ENCODE data around the gene EMID1.
"Not testable (repeated sequence)": the region's sequence is repeated elsewhere in the genome, so short reads cannot be mapped to it uniquely, and the experiment has no call there.

EMID1 gene

GRCh38 chr22:29211466-29211865 is 5.8 kb downstream of the EMID1 start:
- no peak for DNase-seq

- DNase-seq, result no peak
Measured at GRCh38 chr22:29212743-29213142, 7.0 kb downstream of the EMID1 start.

GRCh38 chr22:29213493-29213892 is 7.8 kb downstream of the EMID1 start:
- DNase-seq, result no peak

DNA sequence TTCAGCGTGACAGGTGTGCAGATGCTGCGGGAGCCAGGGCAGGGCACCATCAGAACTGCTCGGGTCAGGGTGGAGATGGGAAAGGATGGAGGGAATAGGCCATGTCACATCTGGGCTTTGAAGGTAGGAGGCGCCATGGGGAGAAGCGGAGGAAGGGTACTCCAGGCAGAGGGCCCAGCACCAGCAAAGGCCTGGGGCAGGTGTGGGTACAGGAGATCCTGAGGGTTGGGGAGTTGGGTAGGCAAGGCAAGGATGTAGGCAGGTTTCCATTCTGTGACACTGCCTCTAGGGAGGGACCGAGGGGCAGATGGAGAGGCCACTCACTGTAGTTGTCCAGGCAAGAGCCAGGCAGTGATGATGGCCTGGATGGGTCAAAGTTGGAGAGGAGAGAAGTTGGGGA is 8.5 kb downstream of the EMID1 start:
- no peak for DNase-seq

- no peak for DNase-seq
Measured at GRCh38 chr22:29215012-29215860, 9.5 kb downstream of the EMID1 start.

DNA sequence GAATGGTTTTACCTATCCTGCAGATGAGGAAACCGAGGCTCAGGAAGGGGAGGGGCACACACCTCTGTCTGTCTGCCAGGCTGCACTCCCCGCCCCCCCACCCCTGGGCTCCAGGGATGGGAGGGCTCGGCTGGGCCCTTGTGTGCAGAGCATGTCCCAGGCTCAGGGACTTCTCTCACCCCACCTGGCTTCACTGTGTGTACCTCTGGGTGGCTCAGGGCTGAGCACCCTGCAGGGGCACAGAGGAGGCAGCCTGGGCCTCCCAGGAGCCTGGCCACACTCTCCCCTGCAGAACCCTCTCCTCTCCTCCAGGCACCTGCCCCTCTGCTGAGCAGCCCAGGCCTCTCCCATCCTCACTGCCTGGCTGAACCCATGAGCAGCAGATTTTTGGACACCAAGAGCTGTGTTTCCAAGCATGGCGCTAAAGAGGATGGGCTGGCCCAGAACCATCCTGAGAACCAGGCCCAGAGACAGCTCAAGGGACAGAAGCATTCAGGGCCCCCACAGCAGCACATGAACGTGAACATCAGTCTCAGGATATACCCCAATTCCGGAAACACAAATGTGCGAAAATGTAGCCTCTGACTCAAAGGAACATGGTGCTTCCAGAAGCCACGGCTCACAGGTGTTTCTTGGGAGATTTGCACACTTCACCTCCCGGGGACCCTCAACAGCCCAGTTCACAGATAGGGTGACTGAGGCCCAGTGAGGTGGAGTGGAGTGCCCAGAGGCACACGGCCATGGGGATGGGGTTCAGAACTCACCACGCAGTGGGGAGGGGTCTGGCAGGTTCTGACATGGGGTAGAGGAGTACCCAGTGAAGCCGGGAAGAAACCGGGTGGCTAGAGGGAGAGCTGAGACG is 10.5 kb downstream of the EMID1 start:
- no peak for DNase-seq

GRCh38 chr22:29216873-29217666 is 11.4 kb downstream of the EMID1 start:
- DNase-seq, result no peak

DNA sequence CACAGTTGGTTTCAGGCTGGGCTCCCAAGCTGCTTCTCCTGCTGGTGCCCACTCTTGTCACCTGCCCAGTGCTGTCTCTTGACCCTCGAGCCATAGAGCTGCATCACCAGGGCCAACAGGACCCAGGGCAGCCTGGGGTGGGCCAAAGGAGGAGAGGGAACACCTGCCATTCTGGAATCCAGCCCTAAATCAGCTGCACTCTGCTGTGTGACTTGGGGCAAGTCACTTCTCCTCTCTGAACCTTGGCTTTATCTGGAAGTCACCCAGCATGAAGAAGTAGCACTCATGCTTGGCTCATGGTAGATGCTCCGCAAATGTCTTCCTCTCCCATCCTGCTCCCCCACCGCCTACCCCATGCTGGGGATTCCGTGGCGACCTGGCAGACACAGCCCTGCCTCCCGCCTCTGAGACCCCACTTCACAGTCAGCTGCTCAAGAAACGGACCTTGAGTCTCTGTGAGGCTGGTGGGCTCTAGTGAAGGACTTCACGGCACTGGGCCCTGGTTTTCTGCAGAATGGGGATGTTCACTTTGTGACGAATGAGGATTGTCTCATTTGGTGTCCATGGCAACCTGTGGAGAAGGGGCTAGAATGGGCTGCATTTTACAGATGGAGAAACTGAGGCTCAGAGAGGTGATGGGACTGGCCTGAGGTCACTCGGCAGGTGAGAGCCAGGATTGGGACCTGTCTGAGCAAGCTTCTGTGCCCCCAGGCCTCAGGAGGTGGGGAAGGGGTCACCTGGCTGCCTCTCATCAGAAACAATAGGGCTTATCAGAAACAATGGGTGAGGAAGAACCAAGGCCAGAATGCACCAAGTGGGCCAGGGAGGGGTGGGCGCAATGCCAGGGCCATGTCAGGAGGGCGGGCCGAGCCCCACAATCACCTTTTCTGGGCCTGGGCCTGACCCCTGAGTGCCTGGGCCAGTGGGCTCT is 12.4 kb downstream of the EMID1 start:
- DNase-seq, result no peak

DNA sequence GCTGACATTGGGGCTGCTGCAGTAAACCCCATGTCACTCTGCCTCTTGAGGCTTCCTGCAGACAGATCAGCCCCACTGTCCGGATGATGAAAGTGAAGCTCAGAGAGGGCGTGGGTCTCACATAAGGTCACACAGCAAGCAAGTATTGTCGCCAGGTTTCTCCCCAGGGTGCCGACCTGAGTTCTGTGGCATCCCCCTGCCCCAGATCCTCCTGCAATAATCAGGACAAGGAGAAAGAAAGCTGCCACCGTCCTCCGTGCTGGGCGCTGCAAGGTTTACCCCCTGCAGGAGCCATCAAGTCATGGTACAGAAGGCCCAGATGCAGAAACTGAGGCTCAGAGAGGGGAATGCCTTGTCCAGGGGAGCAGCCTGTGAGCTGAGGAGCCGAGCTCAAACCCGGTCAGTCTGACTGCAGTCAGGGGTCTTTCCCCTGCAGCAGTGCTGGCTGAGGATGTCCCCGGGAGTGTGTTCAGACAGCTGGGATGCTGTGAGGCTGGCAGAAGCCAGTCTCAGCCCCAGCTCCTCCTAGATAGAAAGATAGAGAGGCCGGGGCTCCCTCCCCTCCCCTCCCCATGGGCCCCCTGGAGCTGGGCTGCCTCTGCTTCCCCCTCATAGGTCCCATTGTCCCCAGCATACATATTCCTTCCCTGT is 13.2 kb downstream of the EMID1 start:
- DNase-seq, result no peak

GRCh38 chr22:29219409-29219782 is 13.7 kb downstream of the EMID1 start:
- not testable (repeated sequence) for DNase-seq

DNA sequence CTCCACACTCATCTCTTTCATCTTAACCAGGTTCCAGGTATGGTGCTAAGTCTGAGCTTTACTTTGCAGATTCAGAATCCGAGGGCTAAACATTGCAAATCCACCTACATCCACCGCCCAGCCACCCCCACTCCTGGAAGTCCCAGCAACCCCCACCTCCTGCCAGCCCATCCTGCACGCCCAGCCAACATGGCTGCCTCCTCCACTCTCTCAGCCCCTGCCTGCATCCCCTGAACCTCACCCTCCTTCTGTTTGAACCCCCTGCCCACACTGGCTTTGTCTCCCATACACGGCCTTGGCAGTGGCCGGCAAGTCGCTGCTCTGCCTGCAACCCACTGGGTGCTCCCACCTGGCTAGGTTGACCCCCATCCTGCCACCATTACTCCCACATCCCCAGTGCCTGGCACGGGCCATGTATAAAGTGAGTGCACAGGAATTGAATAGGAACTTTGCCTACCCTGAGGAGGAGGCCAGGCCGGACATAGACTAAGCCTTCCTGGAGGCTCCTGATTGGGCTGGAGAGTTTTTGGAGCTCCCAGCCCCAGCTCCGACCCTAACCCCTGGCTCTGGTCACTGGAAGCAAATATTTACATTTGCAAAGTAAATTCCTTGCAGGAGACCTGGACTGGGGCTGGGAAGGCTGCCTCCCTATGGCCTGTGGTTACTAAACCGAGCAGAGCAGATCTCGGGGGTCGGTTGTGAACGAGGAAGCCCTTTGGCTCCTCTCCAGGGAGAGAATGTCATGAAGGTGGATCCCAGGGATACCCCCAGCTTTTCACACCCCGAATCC is 14.4 kb downstream of the EMID1 start:
- no peak for DNase-seq

GRCh38 chr22:29224121-29224858 is 18.6 kb downstream of the EMID1 start:
- DNase-seq, result no peak

DNA sequence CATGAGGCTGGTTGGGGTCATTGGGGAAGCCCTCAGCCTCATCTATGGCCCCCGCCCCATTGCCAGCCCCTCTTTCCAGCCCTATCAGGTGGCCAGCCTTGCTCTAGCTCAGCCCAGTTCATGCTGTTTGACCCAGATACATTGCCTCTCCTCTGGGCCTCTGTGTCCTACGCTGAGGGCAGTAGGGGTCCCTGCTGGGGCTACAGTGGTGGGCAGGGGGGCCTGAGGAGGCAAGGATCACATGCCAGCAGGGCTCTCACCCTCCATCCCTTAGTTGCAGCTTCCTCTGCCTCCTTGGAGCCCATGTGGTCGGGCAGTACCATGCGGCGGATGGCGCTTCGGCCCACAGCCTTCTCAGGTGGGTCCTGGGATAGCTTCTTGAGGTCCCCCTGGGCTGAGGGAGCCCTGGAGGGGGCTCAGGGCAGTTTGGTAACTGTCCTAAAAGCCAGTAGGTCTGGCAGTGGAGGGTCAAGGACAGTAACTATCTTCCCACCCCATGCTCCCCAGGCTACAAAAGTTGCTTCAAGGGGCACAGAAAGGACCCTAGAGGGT is 19.2 kb downstream of the EMID1 start:
- no peak for DNase-seq

DNA sequence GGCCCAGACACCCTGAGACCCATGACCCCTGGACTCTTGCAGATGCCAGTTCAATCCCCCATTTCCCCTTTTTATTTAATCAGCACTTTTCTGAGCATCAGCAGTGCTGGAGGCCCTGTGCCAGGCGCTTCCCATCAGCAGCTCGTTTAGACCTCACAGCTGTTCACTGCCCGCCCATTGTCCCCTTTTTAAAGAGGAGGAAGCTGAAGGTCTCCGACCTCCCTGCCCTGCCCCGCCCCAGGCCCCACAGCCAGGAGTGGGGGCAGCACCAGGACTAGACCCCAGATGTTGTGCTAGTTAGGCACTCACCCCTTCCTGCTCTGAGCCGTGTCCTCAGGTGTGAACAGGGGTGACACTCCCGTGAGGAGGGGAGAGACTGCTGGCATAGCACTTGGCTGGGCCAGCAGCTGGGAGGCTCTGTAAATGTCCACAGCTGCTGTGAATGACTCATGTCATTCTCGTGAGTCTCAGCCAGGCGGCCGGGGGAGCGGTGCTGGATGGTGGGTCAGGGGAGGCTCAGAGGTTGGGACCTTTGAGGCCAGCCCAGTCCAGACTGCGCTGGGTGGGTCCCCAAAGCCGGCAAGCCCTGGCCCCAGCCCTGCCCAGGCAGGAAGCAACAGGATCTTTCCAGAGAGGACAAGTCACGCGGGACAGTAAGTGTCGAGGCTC is 19.9 kb downstream of the EMID1 start:
- DNase-seq, result no peak

- no peak for DNase-seq
Measured at GRCh38 chr22:29226351-29226981, 20.8 kb downstream of the EMID1 start.

DNA sequence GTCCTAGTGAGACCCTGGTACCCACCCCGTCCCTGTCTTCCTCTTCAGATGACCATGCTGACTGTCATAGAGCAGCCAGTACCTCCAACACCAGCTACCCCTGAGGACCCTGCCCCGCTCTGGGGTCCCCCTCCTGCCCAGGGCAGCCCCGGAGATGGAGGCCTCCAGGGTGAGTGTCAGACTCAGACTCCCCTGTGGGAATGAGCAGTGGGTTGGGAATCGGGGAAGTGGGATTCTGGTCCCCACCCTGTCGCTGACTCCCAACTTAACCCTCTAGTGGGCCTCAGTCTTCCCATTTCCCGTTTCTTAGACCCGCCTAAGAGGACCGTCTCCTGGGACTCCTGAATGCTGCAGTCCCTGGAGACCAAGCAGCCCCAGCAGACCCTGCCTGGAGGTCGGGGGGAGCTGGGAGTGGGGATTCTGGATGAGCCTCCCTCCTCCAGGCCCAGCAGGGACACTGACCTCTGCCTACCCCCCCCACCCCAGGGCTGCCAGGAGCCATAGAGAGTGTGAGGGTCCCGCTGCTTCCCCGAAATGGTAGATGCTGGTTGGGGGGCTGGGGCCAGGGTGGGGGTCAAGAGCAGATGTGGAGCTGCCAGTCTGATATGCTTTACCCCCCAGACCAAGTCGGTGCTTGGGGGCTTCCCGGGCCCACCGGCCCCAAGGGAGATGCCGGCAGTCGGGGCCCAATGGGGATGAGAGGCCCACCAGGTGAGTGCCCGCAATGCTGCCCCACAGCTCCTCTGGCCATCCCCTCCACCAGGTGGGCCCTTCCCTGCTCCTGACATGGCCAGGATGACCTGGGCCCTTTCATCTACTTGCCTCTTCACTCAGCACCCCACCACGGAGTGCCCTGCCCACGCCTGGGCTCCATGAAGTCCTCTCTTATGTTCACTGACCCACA is 25.5 kb downstream of the EMID1 start:
- DNase-seq, result no peak

Data from NCI-H1417 treated with DMSO at 0.1 percent for 48 hours (cell line).